ENCODE data around the gene OTOP3. TPM values are rescaled to one million over a fixed set of nuclear protein-coding genes. Genes with fewer than 3 reads are reported as not detected.

OTOP3 gene
- total RNA-seq, 1 experiment from 2014 or later = not detected

GRCh38 chr17:74949455-74950115 lies 13.9 kb downstream of the OTOP3 start:
- Mint-ChIP-seq H3K27ac (no peak overlapping the region; the same call in 1 of the 2 replicates), H3K4me3 (no peak overlapping the region), H3K9me3 (no peaks in the 10 kb centered on the region), H3K36me3 (no peaks in the 10 kb centered on the region), H3K4me1 (peaks cover 14% of the 10 kb centered on the region), H3K27me3 (ENCODE audit: low read depth) (peaks cover 9% of the 10 kb centered on the region)
- ChIA-PET CTCF (interaction anchor here (0.6 to 5.9 kb wide), 12 partner anchors 8 to 420 kb away, joined by 3 to 56 read pairs (median 4); partner anchors contain the start of genes OTOP2 and OTOP3), POLR2A (no interaction called here)
- ATAC-seq (no peak), DNase-seq (ENCODE audit: low spot score) (no peak)
- no peak for TF ChIP-seq IRF2 (CRISPR knock-in tag; IDR thresholded peaks at IDR 0.05; ENCODE audit: borderline replicate concordance, low read depth)
- no peak for TF ChIP-seq USF2 (CRISPR knock-in tag; IDR thresholded peaks at IDR 0.05)
- no peak for TF ChIP-seq ZMAT4 (CRISPR knock-in tag; IDR thresholded peaks at IDR 0.05)
- TF ChIP-seq RORB (CRISPR knock-in tag; IDR thresholded peaks at IDR 0.05) = no peak
- TF ChIP-seq ZNF671 (CRISPR knock-in tag; IDR thresholded peaks at IDR 0.05) = no peak
- no peak for TF ChIP-seq ZNF232 (CRISPR knock-in tag; IDR thresholded peaks at IDR 0.05)
- no peak for TF ChIP-seq MXD4 (CRISPR knock-in tag; IDR thresholded peaks at IDR 0.05; ENCODE audit: borderline replicate concordance)

- ChIA-PET CTCF (interaction anchor here (0.9 to 5.9 kb wide), 8 partner anchors 8 to 85 kb away, joined by 3 to 56 read pairs (median 12); partner anchors contain the start of genes OTOP2 and OTOP3), POLR2A (no interaction called here)
- no peak for DNase-seq (ENCODE audit: low spot score)
- TF ChIP-seq IRF2 (CRISPR knock-in tag; IDR thresholded peaks at IDR 0.05; ENCODE audit: borderline replicate concordance, low read depth) = no peak
- no peak for TF ChIP-seq MLX (CRISPR knock-in tag; IDR thresholded peaks at IDR 0.05)
- no peak for TF ChIP-seq CREB1 (CRISPR knock-in tag; IDR thresholded peaks at IDR 0.05)
- no peak for TF ChIP-seq CTCF (IDR thresholded peaks at IDR 0.05)
- TF ChIP-seq RORB (CRISPR knock-in tag; IDR thresholded peaks at IDR 0.05) = no peak
- TF ChIP-seq FOXP4 (CRISPR knock-in tag; IDR thresholded peaks at IDR 0.05) = no peak
- TF ChIP-seq JAZF1 (CRISPR knock-in tag; IDR thresholded peaks at IDR 0.05) = no peak
- TF ChIP-seq MYBL2 (CRISPR knock-in tag; IDR thresholded peaks at IDR 0.05) = no peak
- TF ChIP-seq ESRRA (CRISPR knock-in tag; IDR thresholded peaks at IDR 0.05; ENCODE audit: borderline replicate concordance) = no peak
- no peak for TF ChIP-seq FOXK1 (CRISPR knock-in tag; IDR thresholded peaks at IDR 0.05)
- no peak for TF ChIP-seq ZNF317 (CRISPR knock-in tag; IDR thresholded peaks at IDR 0.05; ENCODE audit: borderline replicate concordance, low read depth)
- no peak for TF ChIP-seq ZBTB21 (CRISPR knock-in tag; IDR thresholded peaks at IDR 0.05; ENCODE audit: borderline replicate concordance)
- no peak for TF ChIP-seq AFF4 (CRISPR knock-in tag; IDR thresholded peaks at IDR 0.05; ENCODE audit: borderline replicate concordance)
- TF ChIP-seq CBFB (CRISPR knock-in tag; IDR thresholded peaks at IDR 0.05; ENCODE audit: low read depth) = no peak
- no peak for TF ChIP-seq ATF3 (CRISPR knock-in tag; conservative IDR thresholded peaks at IDR 0.05)
- TF ChIP-seq NFYB (CRISPR knock-in tag; conservative IDR thresholded peaks at IDR 0.05; ENCODE audit: low read depth) = no peak
- no peak for TF ChIP-seq E2F1 (CRISPR knock-in tag; IDR thresholded peaks at IDR 0.05)
- no peak for TF ChIP-seq ELF4 (CRISPR knock-in tag; IDR thresholded peaks at IDR 0.05; ENCODE audit: low read depth)
- Mint-ChIP-seq H3K27me3 (ENCODE audit: low read depth) (peaks cover 9% of the 10 kb centered on the region), H3K9me3 (no peaks in the 10 kb centered on the region), H3K4me3 (no peak overlapping the region), H3K27ac (no peak overlapping the region), H3K4me1 (peaks cover 13% of the 10 kb centered on the region), H3K36me3 (no peaks in the 10 kb centered on the region)
- no peak for ATAC-seq
Observed at GRCh38 chr17:74950207-74950606, 14.5 kb downstream of the OTOP3 start.
